ENCODE results near the gene PARP3. TPM values are rescaled to one million over a fixed set of nuclear protein-coding genes. Genes with fewer than 3 reads are reported as not detected.
"Not testable (repeated sequence)": the region's sequence is repeated elsewhere in the genome, so short reads cannot be mapped to it uniquely, and the experiment has no call there.

PARP3 gene
- total RNA-seq = 10 to 100 TPM in 2 of 4 donors, 1 to 10 TPM in 2; 6.0 to 16.2 (median 9.0) TPM

DNA sequence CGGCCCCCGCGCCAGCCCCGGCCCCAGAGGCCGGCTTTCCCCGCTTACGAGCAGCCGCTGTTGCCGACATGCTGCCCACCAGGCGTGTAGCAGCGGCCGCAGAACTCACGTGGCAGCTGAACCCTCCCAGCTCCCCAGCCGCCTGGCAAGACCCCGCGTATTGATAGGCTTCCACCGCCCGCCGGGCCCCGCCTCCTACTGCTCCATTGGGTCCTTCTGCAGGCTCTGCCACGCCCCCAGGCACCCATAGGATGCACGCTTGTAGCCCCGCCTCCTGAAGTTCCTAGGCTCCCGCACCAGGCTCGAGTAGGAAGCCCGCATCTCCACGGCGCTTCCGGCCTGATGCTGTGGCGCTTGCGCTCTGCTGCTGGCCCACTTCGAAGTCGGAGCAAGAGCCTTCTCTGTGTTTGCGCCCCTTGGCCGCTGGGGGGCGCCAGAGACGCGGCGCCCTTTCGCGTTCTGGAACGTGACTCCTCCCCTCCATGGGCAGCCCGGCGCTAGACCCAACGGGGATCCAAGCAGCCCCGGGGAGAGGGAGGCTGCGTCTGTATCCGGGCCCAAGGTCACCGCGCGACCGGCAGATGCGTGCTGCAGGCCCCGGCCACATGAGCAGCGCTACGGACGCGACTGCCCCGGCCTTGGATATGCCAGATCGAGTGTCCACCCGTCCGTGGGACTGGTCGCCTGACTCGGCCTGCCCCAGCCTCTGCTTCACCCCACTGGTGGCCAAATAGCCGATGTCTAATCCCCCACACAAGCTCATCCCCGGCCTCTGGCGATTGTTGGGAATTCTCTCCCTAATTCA, at the start of gene PARP3, which contains the start of gene RRP9:
PARP3 (plus strand) TSS at position 566 of the 805 bp plus-strand sequence. CDS start 993 bp downstream, outside the sequence.
RRP9 (minus strand) TSS at position 107 of the 805 bp plus-strand sequence; CDS start at position 70, 37 bp downstream.
- H3K4me3 ChIP-seq (ENCODE audit: low read depth, poor library complexity, severe bottlenecking) = peak within 1 kb of the TSS; percentile 59
- 0% methylated on average over 12 to 22 of the region's 67 CpGs for WGBS, 2 donors
- intact Hi-C loops (cut with DNase I; ENCODE audit: low total_unique reads) = loop anchor here (5.0 kb wide), 1 partner anchor 200 kb away; no protein-coding TSS in a partner anchor
- DNase-seq (ENCODE audit: low spot score in 2 of 2) = peak; percentile 100
- TF ChIP-seq, protein P1, sequence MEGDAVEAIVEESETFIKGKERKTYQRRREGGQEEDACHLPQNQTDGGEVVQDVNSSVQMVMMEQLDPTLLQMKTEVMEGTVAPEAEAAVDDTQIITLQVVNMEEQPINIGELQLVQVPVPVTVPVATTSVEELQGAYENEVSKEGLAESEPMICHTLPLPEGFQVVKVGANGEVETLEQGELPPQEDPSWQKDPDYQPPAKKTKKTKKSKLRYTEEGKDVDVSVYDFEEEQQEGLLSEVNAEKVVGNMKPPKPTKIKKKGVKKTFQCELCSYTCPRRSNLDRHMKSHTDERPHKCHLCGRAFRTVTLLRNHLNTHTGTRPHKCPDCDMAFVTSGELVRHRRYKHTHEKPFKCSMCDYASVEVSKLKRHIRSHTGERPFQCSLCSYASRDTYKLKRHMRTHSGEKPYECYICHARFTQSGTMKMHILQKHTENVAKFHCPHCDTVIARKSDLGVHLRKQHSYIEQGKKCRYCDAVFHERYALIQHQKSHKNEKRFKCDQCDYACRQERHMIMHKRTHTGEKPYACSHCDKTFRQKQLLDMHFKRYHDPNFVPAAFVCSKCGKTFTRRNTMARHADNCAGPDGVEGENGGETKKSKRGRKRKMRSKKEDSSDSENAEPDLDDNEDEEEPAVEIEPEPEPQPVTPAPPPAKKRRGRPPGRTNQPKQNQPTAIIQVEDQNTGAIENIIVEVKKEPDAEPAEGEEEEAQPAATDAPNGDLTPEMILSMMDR (IDR thresholded peaks at IDR 0.05) = peak in 2 of 3 donors; percentile 87 to 96
- TF ChIP-seq POLR2A (IDR thresholded peaks at IDR 0.05) = no peak

DNA sequence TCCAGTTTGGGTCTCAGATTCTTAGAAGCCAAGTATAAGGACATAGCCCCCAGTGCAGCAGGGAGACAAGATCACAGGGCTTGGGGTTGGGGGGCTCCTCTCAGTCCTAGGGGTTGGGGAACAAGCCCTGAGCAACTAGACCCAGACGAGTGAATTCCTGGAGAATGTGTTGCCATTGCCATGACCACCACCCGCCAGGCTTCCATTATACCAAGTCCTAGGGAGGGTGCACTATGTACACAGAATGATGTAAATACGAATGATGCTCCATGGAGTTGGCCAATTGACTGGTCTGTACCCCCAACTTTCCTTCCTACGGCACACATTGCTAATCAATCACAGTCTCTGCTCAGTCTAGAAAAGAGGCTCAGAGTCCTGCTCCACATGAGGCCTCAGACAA, 47.8 kb upstream of the PARP3 start:
- intact Hi-C loops (cut with DNase I; ENCODE audit: low total_unique reads) = no loop called here
- H3K4me3 ChIP-seq (ENCODE audit: low read depth, poor library complexity, severe bottlenecking) = no peak overlapping the region
- 76 to 78% methylated on average over 4 of the region's 4 CpGs for WGBS, 2 donors
- TF ChIP-seq, protein P1 (IDR thresholded peaks at IDR 0.05) = no peak
- TF ChIP-seq POLR2A (IDR thresholded peaks at IDR 0.05) = no peak
- no peak for DNase-seq (ENCODE audit: low spot score in 2 of 2)

GRCh38 chr3:51894939-51895338, 47.2 kb upstream of the PARP3 start:
- no peak overlapping the region for H3K4me3 ChIP-seq (ENCODE audit: low read depth, poor library complexity, severe bottlenecking)
- TF ChIP-seq, protein P1 (IDR thresholded peaks at IDR 0.05) = no peak
- TF ChIP-seq POLR2A (IDR thresholded peaks at IDR 0.05) = no peak
- no peak for DNase-seq (ENCODE audit: low spot score in 2 of 2)
- 93 to 95% methylated on average over 12 to 16 of the region's 16 CpGs for WGBS, 2 donors
- intact Hi-C loops (cut with DNase I; ENCODE audit: low total_unique reads) = no loop called here

- no peak for DNase-seq (ENCODE audit: low spot score in 2 of 2)
- intact Hi-C loops (cut with DNase I; ENCODE audit: low total_unique reads) = no loop called here
- TF ChIP-seq, protein P1 (IDR thresholded peaks at IDR 0.05) = no peak
- TF ChIP-seq POLR2A (IDR thresholded peaks at IDR 0.05) = no peak
- H3K4me3 ChIP-seq (ENCODE audit: low read depth, poor library complexity, severe bottlenecking) = no peak overlapping the region
- 79 to 83% methylated on average over 10 of the region's 10 CpGs for WGBS, 2 donors
These were observed 45.4 kb upstream of the PARP3 start for GRCh38 chr3:51896607-51897305.

GRCh38 chr3:51897391-51897790, 44.8 kb upstream of the PARP3 start:
- 87 to 89% methylated on average over 15 of the region's 15 CpGs for WGBS, 2 donors
- no peak for DNase-seq (ENCODE audit: low spot score in 2 of 2)
- intact Hi-C loops (cut with DNase I; ENCODE audit: low total_unique reads) = no loop called here
- TF ChIP-seq POLR2A (IDR thresholded peaks at IDR 0.05) = no peak
- TF ChIP-seq, protein P1 (IDR thresholded peaks at IDR 0.05) = no peak
- H3K4me3 ChIP-seq (ENCODE audit: low read depth, poor library complexity, severe bottlenecking) = no peak overlapping the region

GRCh38 chr3:51900043-51900442, 42.1 kb upstream of the PARP3 start:
- WGBS, 2 donors = 61 to 67% methylated on average over 7 of the region's 7 CpGs
- DNase-seq (ENCODE audit: low spot score in 2 of 2); H3K4me3 ChIP-seq (ENCODE audit: low read depth, poor library complexity, severe bottlenecking); intact Hi-C loops (cut with DNase I; ENCODE audit: low total_unique reads): not testable (repeated sequence)

GRCh38 chr3:51902361-51902760, 39.8 kb upstream of the PARP3 start:
- intact Hi-C loops (cut with DNase I; ENCODE audit: low total_unique reads); DNase-seq (ENCODE audit: low spot score in 2 of 2); H3K4me3 ChIP-seq (ENCODE audit: low read depth, poor library complexity, severe bottlenecking): not testable (repeated sequence)
- WGBS, 2 donors = 53 to 61% methylated on average over 7 of the region's 7 CpGs
